DOHH2 (cell line): Measurements from ENCODE around the gene IKBKG.

Experiments
- H3F3A ChIP-seq: fragments of 200-600 bp; sonication (generic), shearing (Covaris generic); 2 replicates; pipeline ENCODE4 v1.6.0; 2016; ENCODE audit warnings: antibody characterized with exemption, mild to moderate bottlenecking; ENCODE audit not compliant: control insufficient read depth, insufficient read depth
- H3K27ac ChIP-seq: fragments of 200-600 bp; sonication (generic); 2 replicates; pipeline ENCODE4 v1.5.1; 2014; ENCODE audit warnings: low read depth, mild to moderate bottlenecking, low read length, moderate library complexity
- H3K27me3 ChIP-seq: fragments of 200-600 bp; sonication (generic); 2 replicates; pipeline ENCODE4 v1.6.1; 2014; ENCODE audit warnings: mild to moderate bottlenecking, low read length, mixed read lengths; ENCODE audit not compliant: control insufficient read depth
- H3K36me3 ChIP-seq: fragments of 200-600 bp; sonication (generic); 2 replicates; pipeline ENCODE4 v1.6.1; 2014; ENCODE audit warnings: mild to moderate bottlenecking, low read length, moderate library complexity, mixed read lengths; ENCODE audit not compliant: control insufficient read depth
- H3K4me1 ChIP-seq: fragments of 200-600 bp; sonication (generic); 2 replicates; pipeline ENCODE4 v1.6.1; 2014; ENCODE audit warnings: mild to moderate bottlenecking, low read length, mixed read lengths; ENCODE audit not compliant: control insufficient read depth
- H3K4me2 ChIP-seq: fragments of 200-600 bp; sonication (generic); 2 replicates; pipeline ENCODE4 v1.6.0; 2014; ENCODE audit warnings: mild to moderate bottlenecking, low read length, moderate library complexity
- H3K4me3 ChIP-seq: fragments of 200-600 bp; sonication (generic); 2 replicates; pipeline ENCODE4 v1.5.1; 2014; ENCODE audit warnings: mild to moderate bottlenecking, low read length, mixed read lengths
- H3K79me2 ChIP-seq: fragments of 200-600 bp; sonication (generic); 2 replicates; pipeline ENCODE4 v1.6.1; 2014; ENCODE audit warnings: mild to moderate bottlenecking, low read length, mixed read lengths; ENCODE audit not compliant: control insufficient read depth
- H3K9me2 ChIP-seq: fragments of 200-600 bp; sonication (generic); replicated peaks from 2 replicates; pipeline ENCODE4 v1.6.1; 2014; ENCODE audit warnings: mild to moderate bottlenecking, low read length, mixed read lengths; ENCODE audit not compliant: control insufficient read depth
- H3K9me3 ChIP-seq: fragments of 200-600 bp; sonication (generic); 2 replicates; pipeline ENCODE4 v1.6.1; 2014; ENCODE audit warnings: antibody characterized with exemption, low read length, mixed read lengths; ENCODE audit not compliant: control insufficient read depth, insufficient read depth
- H4K20me1 ChIP-seq: fragments of 200-600 bp; sonication (generic); 2 replicates; pipeline ENCODE4 v1.6.0; 2014; ENCODE audit warnings: low read depth, mild to moderate bottlenecking, antibody characterized with exemption, low read length, moderate library complexity; ENCODE audit not compliant: control insufficient read depth, insufficient read depth
- CTCF ChIP-seq: fragments of 200-600 bp; sonication (generic); IDR thresholded peaks from one replicate; pipeline ENCODE4 v1.5.1; 2014; ENCODE audit warnings: antibody characterized with exemption, mild to moderate bottlenecking, low read depth, low read length; ENCODE audit not compliant: poor library complexity, severe bottlenecking
- EZH2phosphoT487 ChIP-seq: fragments of 200-600 bp; sonication (generic); IDR thresholded peaks from 2 replicates; pipeline ENCODE4 v1.6.1; 2017; ENCODE audit warnings: borderline replicate concordance, mild to moderate bottlenecking, antibody characterized with exemption, low read length, moderate library complexity, mixed read lengths

Gene IKBKG

GRCh38 chrX:154517101-154517781 is 30.2 kb upstream of the IKBKG start:
- TF ChIP-seq EZH2phosphoT487 = no peak
- TF ChIP-seq CTCF = no peak
- peaks cover 4% of the 10 kb centered on the region; the same call in 1 of the 2 replicates for H3K36me3 ChIP-seq
- H4K20me1 ChIP-seq = no peaks in the 10 kb centered on the region
- H3F3A ChIP-seq = no peaks in the 10 kb centered on the region
- no peak overlapping the region; the same call in 1 of the 2 replicates for H3K4me3 ChIP-seq
- H3K9me2 ChIP-seq = no peaks in the 10 kb centered on the region
- peak overlapping the region; percentile 91 for H3K4me2 ChIP-seq
- peaks cover 16% of the 10 kb centered on the region for H3K79me2 ChIP-seq
- no peaks in the 10 kb centered on the region for H3K27me3 ChIP-seq
- no peaks in the 10 kb centered on the region for H3K9me3 ChIP-seq
- no peak overlapping the region for H3K27ac ChIP-seq
- peaks cover 14% of the 10 kb centered on the region for H3K4me1 ChIP-seq

GRCh38 chrX:154519389-154519788 is 28.0 kb upstream of the IKBKG start:
- Histone ChIP-seq H3K79me2 (peaks cover 12% of the 10 kb centered on the region), H3K4me2 (no peak overlapping the region), H4K20me1 (no peaks in the 10 kb centered on the region), H3F3A (no peaks in the 10 kb centered on the region), H3K4me1 (peaks cover 14% of the 10 kb centered on the region), H3K27ac (no peak overlapping the region), H3K9me3 (no peaks in the 10 kb centered on the region), H3K36me3 (no peaks in the 10 kb centered on the region), H3K9me2 (no peaks in the 10 kb centered on the region), H3K4me3 (no peak overlapping the region), H3K27me3 (no peaks in the 10 kb centered on the region)
- TF ChIP-seq CTCF = no peak
- no peak for TF ChIP-seq EZH2phosphoT487

- no peaks in the 10 kb centered on the region for H3K9me2 ChIP-seq
- no peaks in the 10 kb centered on the region for H3K27me3 ChIP-seq
- no peak overlapping the region for H3K4me3 ChIP-seq
- H3F3A ChIP-seq = no peaks in the 10 kb centered on the region
- H3K4me1 ChIP-seq = peaks cover 14% of the 10 kb centered on the region
- H3K27ac ChIP-seq = no peak overlapping the region
- no peaks in the 10 kb centered on the region for H3K9me3 ChIP-seq
- TF ChIP-seq CTCF (no peak), EZH2phosphoT487 (no peak)
- H3K36me3 ChIP-seq = no peaks in the 10 kb centered on the region
- H3K79me2 ChIP-seq = no peaks in the 10 kb centered on the region
- H4K20me1 ChIP-seq = no peaks in the 10 kb centered on the region
- no peak overlapping the region for H3K4me2 ChIP-seq
These were observed 21.6 kb upstream of the IKBKG start for GRCh38 chrX:154525606-154526490.
